Neural progenitor cell (in vitro differentiated cells): ENCODE data around the gene NDUFA11.

Source experiments
- CTCF ChIP-seq: fragments of 200-600 bp; sonication (generic); IDR thresholded peaks from 2 replicates; pipeline ENCODE4 v1.5.1; 2017; ENCODE audit warnings: antibody characterized with exemption, mild to moderate bottlenecking
- EZH2 ChIP-seq: fragments of 200-600 bp; sonication (generic); IDR thresholded peaks from 2 replicates; pipeline ENCODE4 v1.6.1; 2017; ENCODE audit warnings: antibody characterized with exemption, mild to moderate bottlenecking, moderate library complexity

GRCh38 chr19:5890099-5890498 lies 13.5 kb downstream of the NDUFA11 start:
- TF ChIP-seq CTCF (no peak), EZH2 (no peak)
